ENCODE measurements around the gene USHBP1. TPM values are rescaled to one million over a fixed set of nuclear protein-coding genes. Genes with fewer than 3 reads are reported as not detected.
A peak's percentile ranks its signal among the peaks of the same experiment; 100 is the strongest.

USHBP1 gene
- total and polyA plus RNA-seq, 10 of the 15 experiments (the other 5 are each of a cell fraction or from before 2014, with no cell fraction given), result 0.05 to 0.96 (median 0.22) TPM; not detected in 2

- TF ChIP-seq ZNF592 (IDR thresholded peaks at IDR 0.05) (no peak), POLR2AphosphoS2 (IDR thresholded peaks at IDR 0.05; ENCODE audit: low read depth, low read length) (0 out of 2 replicates have a peak, but pooled peaks have one; percentile 56), TARDBP (IDR thresholded peaks at IDR 0.05; ENCODE audit: borderline replicate concordance) (peak; percentile 35; the same call in 1 of the 2 replicates), MYB (IDR thresholded peaks at IDR 0.05; ENCODE audit: borderline replicate concordance, low read depth, low read length) (no peak), IRF3 (IDR thresholded peaks at IDR 0.05) (no peak), MXI1 (IDR thresholded peaks at IDR 0.05; ENCODE audit: low read depth, low read length) (peak; percentile 77), POLR2A (IDR thresholded peaks at IDR 0.05; ENCODE audit: low read depth, low read length) (peak; percentile 82), E2F4 (IDR thresholded peaks at IDR 0.05; ENCODE audit: low read depth, low read length) (no peak), HDAC6 (IDR thresholded peaks at IDR 0.05; ENCODE audit: unreplicated experiment) (no peak), CBFB (IDR thresholded peaks at IDR 0.05; ENCODE audit: low read depth) (no peak), SIX5 (IDR thresholded peaks at IDR 0.05; ENCODE audit: low read depth, low read length, severe bottlenecking) (no peak), MAX (IDR thresholded peaks at IDR 0.05; ENCODE audit: low read depth, low read length) (peak; percentile 41; the same call in 1 of the 2 replicates), POLR2AphosphoS5 (IDR thresholded peaks at IDR 0.05; ENCODE audit: low read length) (peak; percentile 41; the same call in 1 of the 2 replicates), ZBTB4 (CRISPR knock-in tag; IDR thresholded peaks at IDR 0.05) (no peak), PBX3 (IDR thresholded peaks at IDR 0.05; ENCODE audit: insufficient replicate concordance, low read depth, low read length) (no peak), IKZF2 (IDR thresholded peaks at IDR 0.05) (no peak), NR2C2 (IDR thresholded peaks at IDR 0.05; ENCODE audit: borderline replicate concordance, control insufficient read depth, insufficient read length, low read depth) (no peak)
Measured at GRCh38 chr19:17292301-17293074, 27.9 kb upstream of the USHBP1 start (continued).

Data from GM12878 (cell line).